Measurements from ENCODE around the gene SLC6A7.

SLC6A7 gene

DNA sequence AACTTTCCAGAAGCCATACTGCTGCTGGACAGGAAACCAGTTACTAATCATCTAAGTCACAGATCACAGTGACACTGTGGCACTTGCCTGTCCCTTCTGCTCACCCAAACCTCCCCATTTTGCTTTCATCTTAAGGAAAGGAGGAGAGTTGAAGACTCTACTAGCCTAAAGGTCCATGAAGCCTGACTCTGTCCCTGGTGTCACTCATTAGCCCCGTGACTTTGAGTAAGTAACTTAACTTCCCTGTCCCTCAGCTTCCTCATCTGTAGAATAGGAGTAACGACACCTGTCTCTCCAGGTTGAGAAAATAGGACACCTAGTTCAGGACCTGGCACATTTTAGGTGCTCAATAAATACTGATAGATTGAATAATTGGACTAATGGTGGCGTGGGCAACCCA is 536 bp upstream of the SLC6A7 start:
- no peak for DNase-seq (ENCODE audit: extremely low read depth in 1 of 2, low read depth in 1 of 2)

DNA sequence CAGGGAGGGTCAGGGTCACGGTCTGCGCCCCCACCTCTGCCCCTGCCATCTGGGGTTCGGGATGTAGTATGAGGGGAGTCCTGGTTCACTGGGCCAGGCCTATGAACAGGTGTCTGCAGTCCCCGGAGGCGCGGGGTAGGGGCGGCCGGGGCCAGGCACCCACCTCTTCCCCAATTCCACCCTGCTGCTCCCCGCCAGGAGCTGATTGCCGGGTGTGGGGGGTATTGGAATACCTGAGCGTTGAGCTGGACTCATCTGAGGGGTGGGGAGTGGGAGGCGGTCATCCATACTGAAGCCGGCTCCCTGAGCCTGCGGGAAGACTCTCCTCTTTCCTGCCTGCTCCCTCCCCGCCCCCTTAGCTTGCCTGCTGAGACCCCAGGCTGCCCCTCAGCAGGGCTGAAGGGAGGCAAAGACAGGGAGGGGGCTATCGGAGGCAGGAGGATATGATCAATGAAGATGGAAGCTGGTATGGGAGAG is 679 bp downstream of the SLC6A7 start:
- DNase-seq (ENCODE audit: extremely low read depth in 1 of 2, low read depth in 1 of 2) = no peak

GRCh38 chr5:150190987-150191386 is 1.1 kb downstream of the SLC6A7 start:
- no peak for DNase-seq (ENCODE audit: extremely low read depth in 1 of 2, low read depth in 1 of 2)

- no peak for DNase-seq (ENCODE audit: extremely low read depth in 1 of 2, low read depth in 1 of 2)
These were observed 2.6 kb downstream of the SLC6A7 start for GRCh38 chr5:150192462-150192861.

DNA sequence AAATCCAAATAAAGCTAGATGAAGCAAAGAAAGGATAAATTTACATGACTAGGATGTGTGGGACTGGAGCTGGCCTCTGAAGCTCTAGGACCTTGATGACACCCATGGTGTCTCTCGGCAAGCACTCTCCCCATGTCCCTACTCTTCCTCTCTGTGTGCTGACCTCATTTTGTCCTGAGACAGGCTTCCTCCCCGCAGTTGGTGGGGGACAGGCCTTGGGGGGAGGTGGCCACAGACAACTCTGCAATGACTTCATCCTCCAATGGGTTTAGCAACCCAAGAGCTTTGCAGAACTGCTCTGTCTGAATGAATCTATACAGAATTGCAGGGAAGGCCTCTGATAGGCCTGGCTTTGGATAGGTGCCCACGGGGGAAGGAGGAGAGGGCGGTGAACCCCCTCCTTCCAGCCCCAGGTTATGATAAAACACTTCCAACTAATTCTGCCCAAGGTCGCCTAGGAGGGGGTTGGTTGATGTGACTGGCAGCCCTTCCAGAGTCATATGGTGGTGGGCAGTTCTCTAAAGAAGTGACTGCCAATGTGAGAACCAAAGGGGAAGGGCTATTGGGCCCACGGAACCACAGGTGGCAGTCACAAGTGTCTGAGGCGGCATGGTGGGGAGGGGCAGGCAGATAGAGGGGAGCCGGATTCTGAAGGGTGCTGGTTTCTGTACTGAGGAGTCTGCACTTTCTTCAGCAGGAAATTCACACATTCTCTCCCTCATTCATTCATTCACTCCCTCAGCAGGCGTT is 6.0 kb downstream of the SLC6A7 start:
- DNase-seq (ENCODE audit: extremely low read depth in 1 of 2, low read depth in 1 of 2) = no peak

DNA sequence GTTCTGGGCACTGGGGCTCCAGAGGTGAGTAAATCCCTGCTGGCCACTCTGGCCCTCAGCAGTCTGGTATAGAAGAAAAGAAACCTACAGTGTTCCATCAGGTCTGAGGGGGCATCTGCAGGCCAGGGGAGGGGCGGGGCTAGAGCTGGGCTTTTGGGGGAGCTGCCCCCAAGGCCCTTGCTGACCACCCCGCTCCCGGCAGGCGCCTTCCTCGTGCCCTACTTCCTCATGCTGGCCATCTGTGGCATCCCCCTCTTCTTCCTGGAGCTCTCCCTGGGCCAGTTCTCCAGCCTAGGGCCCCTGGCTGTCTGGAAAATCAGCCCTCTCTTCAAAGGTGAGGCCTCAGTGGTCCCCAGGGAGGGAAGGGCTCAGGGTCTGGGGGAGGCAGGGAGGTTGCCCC is 6.7 kb downstream of the SLC6A7 start:
- DNase-seq (ENCODE audit: extremely low read depth in 1 of 2, low read depth in 1 of 2) = no peak

DNA sequence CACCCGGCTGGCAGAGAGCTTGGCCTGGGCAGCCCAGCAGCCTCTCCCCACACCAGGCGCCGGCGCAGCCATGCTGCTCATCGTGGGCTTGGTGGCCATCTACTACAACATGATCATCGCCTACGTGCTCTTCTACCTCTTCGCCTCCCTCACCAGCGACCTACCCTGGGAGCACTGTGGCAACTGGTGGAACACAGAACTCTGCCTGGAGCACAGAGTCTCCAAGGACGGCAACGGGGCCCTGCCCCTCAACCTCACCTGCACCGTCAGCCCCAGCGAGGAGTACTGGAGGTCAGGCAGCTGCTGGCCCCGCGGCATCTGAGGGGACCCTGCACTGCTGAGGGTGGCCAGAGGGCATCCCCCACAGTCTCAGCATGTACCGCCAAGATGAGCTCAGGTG is 7.1 kb downstream of the SLC6A7 start:
- DNase-seq (ENCODE audit: extremely low read depth in 1 of 2, low read depth in 1 of 2) = no peak

- DNase-seq (ENCODE audit: extremely low read depth in 1 of 2, low read depth in 1 of 2) = no peak
These were observed 7.6 kb downstream of the SLC6A7 start for GRCh38 chr5:150197476-150197875.

DNA sequence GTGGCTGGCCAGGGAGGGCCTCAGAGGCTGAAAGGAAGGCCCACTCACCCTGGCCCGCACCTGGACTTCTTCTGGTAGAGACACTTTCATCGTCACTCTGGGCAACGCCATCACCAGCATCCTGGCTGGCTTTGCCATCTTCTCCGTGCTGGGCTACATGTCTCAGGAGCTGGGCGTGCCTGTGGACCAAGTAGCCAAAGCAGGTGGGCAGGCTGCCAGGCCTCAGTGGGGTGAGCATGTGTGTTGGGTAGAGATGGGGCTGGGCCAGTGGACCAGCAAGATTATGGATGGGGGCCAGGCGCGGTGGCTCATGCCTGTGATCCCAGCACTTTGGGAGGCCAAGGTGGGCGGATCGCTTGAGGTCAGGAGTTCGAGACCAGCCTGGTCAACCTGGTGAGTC is 12.6 kb downstream of the SLC6A7 start:
- no peak for DNase-seq (ENCODE audit: extremely low read depth in 1 of 2, low read depth in 1 of 2)

- no peak for DNase-seq (ENCODE audit: extremely low read depth in 1 of 2, low read depth in 1 of 2)
These were observed 14.1 kb downstream of the SLC6A7 start for GRCh38 chr5:150203832-150204589.

- no peak for DNase-seq (ENCODE audit: extremely low read depth in 1 of 2, low read depth in 1 of 2)
These were observed 14.7 kb downstream of the SLC6A7 start for GRCh38 chr5:150204590-150204960.

DNA sequence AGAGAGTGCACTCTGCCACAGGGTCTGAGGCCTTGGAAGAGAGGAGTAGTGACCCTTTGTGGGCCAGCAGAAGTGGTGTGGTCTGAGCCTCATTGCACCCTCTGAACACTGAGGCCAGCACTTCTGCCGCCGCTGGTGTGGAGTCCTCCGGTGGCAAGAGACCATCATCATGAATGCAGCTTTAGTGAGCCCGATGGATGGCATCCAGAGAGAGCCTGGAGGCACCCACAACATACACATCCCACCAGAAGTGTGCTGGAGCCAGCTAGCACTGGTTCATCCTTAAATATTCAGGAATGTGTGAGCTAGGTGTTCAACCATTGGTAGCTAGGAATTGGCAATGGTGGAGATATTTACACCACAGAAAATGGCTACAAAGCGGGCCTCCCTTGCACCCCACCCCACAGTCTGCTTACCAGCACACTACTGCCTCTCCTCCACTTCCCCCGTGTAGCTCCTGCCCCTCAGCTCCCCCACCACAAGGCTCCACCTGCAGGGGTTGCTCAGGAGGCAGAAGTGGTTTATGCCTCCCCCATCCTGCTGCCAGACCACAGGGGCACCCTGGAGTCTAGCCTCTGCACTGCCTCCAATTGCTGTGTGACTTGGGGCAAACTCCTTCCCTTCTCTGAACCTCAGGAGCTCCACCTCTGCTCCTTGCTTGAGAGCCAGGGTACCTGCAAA is 16.4 kb downstream of the SLC6A7 start:
- no peak for DNase-seq (ENCODE audit: extremely low read depth in 1 of 2, low read depth in 1 of 2)

DNA sequence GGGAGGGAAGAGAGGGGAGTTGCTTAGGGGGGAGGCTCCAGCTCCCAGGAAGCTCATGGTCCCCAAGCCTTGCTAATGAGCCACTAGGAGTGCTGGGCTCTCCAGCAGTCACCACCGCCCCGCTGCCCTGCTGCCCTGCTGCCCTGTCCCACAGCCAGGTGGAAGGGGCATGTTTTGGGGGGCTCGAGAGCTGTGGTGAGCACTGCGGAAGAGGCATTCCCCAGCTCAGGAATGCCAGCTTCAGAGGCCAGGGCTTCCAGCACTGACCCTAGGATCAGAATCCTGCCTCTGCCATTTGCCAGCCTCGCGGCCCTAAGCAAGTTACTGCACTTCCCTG is 16.9 kb downstream of the SLC6A7 start:
- DNase-seq (ENCODE audit: extremely low read depth in 1 of 2, low read depth in 1 of 2) = no peak

DNA sequence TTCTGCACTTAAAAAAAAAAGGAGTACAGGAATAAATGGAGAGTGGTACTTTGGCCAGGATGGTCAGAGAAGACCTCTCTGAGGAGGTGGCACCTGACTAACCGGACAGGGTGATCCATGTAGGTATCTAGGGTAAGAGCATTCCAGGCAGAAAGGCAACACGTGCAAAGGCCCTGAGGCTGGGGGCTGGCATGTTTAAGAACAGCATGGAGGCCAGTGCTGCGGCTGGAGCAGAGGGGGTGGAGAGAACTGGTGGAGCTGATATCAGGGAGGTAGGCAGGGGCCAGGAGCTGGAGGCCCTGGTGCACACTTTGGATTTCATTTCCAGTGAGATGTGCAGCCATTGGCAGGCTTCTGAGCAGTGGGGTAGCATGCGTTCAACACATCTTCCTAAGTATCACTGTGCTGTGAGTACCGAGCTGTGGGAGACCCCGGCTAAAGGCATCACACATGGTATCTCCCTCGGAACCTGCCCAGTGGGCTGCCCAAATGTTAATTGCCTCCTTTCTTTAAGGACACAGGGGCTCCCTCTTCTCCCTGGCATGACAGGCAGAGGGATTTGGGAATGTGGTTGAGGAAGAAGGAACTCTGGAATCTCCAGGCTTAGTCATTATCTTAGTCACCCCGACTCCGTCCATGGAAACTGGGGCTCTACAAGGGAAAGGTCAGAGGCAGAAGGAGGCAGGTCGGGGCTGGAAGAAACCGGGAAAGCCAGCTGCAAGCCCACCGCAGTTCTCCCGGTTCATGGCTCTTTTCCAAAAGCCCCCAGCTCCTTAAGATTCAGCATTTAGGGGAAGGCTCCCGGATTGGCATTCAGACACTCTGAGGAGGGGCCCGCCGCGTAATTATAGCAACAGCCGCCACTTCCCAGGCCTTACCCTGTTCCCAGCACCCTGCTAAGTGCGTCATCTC is 18.6 kb downstream of the SLC6A7 start:
- DNase-seq (ENCODE audit: extremely low read depth in 1 of 2, low read depth in 1 of 2) = no peak

GRCh38 chr5:150209099-150209635 is 19.3 kb downstream of the SLC6A7 start:
- no peak for DNase-seq (ENCODE audit: extremely low read depth in 1 of 2, low read depth in 1 of 2)

- no peak for DNase-seq (ENCODE audit: extremely low read depth in 1 of 2, low read depth in 1 of 2)
These were observed 20.8 kb downstream of the SLC6A7 start for GRCh38 chr5:150210644-150211043.

DNA sequence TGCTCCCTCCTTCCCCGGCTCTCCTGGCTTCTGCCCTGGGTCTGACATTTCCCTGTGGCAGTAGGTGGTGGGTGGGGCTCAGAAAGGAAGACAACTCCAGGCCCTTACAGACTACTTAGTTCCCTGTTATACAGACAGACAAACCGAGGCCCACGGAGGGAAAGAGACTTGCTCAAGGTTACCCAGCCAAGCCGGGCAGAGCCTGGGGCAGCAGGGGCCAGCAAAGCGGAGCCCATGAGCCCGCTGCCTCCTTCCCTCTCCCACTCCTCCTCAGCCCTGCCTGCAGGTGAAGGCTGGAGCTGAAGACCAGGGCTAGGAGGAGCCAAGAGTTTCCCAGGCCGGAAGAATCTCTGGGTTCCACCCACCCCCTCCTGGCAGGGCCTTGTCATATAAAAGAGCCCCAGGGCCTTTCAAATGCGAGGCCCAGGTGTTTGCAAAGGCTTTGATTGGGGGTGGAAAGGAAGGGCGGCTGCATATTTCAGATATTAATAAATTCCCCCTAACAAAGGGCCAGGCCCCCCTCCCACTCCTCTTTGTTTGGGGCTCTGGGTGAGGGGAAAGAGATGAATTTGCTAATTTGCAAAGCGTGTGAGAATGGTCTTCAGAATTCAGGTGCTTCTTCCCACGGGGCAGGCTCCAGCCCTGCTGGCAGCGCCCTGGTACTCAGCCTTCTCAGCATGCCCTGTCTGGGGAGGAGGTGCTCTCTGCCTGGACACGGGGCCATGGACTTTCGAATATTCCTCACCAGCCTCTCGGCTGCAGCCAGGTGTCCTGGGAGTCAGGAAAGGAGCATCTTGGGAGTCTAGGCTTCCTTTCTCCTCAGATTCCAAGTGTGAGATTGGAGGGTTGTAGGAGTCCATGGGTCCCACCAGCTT is 21.5 kb downstream of the SLC6A7 start:
- no peak for DNase-seq (ENCODE audit: extremely low read depth in 1 of 2, low read depth in 1 of 2)

DNA sequence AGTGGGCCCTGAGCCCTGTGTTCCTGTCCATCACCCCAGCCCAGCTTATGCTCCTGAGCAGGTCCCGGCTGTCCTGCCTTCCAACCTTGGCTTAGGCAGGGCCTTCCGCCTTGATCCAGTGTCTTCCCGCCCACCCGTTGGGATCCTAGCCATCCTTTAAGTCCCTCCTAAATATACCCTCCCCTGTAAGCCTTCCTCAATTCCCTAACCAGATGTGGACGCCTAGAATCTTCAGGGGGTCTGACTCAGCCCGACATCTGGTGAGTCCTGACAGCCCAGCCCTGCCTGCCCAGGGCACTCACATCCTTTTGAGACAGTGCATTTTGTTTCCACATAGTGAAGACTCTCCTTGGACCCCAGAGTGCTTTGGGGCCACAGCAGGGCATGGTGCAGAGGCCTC is 23.7 kb downstream of the SLC6A7 start:
- DNase-seq (ENCODE audit: extremely low read depth in 1 of 2, low read depth in 1 of 2) = no peak

GRCh38 chr5:150214289-150214688 is 24.4 kb downstream of the SLC6A7 start:
- DNase-seq (ENCODE audit: extremely low read depth in 1 of 2, low read depth in 1 of 2) = no peak
